GM19099 (cell line): ENCODE results near the gene RAB12.

Experiments used
- POLR2A ChIP-seq: IDR thresholded peaks from 3 replicates; pipeline ENCODE4 v1.6.1; 2011; ENCODE audit warnings: low read depth; ENCODE audit not compliant: insufficient read length; ENCODE audit errors: extremely low read depth

RAB12 gene

DNA sequence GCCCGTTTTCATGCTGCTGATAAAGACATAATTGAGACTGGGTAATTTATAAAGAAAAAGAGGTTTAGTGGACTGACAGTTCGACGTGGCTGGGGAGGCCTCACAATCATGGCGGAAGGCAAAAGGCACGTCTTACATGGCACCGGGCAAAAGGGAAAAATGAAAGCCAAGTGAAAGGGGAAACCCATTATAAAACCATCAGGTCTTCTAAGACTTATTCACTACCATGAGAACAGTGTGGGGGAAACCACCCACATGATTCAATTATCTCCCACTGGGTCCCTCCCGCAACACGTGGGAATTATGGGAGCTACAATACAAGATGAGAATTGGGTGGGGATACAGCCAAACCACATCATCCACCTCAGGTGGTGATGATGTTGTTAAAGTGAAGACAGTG, 3.3 kb upstream of the RAB12 start:
- TF ChIP-seq POLR2A = no peak

DNA sequence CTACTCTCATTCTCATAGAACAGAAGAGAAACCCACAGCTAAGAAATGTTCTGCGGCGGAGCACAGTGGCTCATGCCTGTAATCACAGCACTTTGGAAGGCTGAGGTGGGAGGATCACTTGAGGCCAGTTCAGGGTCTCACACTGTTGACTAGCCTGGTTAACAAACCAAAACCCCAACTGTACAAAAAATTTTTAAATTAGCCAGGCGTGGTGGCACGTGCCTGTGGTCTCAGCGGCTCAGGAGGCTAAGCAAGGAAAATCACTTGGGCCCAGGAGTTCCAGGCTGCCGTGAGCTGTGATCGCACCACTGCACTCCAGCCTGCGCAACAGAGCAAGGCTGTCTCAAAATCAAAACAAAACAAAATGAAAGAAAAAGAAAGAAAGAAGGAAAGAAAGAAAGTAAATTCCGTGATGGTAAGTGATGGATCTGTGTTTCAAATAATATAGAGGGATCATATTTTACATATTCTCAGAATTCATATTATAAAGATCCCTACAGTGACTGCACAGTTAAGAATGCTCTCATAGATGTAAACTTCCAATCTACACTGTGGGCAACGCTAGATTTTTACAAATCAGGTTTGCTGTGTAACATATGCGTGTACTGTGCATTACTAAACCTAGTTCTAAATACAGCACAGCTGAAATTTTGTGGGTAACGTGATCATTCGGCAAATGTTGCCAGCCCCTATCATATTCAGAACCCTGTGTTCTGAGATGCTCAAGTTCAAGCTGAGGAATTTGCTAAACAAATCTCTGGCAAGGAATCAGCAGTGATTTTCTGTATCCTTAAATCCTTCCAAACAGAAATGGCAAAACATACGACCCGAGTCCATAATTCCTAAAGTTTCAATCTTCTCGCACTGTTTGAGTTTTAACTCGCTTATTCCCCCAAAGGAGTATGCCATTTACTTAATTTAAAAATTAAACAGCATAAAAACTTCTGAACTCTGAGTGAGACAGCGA, 1.2 kb upstream of the RAB12 start:
- TF ChIP-seq POLR2A = no peak

GRCh38 chr18:8609659-8610458, 622 bp downstream of the RAB12 start:
- TF ChIP-seq POLR2A = no peak

DNA sequence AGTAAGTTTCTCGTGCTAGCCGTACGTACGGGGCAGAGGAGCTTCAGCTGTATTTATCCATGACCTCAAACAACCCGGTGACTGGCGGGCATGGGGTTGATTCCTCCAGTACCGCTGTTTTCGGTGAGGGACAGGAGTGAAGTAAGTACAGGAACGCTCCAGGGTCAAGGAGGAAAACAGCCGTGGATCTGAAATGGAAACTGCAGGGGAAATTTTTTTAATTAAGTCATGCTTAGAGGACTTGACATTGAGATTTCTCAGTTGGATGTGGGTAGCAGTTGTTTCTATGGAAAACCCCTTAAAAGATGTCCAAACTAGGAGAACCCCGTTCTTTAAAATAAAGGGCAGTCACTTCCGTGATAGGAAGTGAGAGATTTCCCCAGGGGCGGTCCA, 1.2 kb downstream of the RAB12 start:
- no peak for TF ChIP-seq POLR2A

DNA sequence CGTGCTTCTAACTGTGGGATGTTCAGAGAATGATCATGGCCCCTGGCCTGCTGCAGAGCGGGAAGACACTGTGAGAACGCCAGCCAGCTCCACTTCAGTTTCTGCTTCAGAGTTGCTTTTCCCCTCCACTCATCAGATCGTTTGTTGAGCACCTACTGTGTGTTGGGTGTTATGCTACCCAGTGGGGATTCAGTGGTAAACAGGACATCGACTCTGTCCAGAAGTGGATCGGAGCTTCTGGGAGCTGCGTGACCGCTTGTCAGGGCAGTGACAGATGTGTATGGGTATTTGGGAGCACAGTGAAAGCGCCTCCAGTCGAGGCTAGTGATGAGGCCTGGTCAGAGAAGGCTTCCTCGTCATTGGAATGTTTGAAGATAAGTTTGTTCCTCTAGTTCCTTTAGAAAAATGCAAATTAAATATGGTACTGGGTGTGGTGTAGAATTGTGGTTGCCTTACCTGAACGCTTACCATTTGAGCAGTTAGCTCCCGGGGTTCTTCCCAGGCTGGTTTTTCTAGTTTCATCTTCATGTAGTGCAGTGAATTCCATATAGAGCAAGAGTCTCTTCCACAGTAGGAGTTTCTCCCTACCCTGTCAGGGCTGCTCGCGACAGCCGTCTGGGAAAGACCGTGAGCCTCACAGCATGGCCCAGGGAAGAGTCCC, 2.8 kb downstream of the RAB12 start:
- TF ChIP-seq POLR2A = no peak

GRCh38 chr18:8614875-8615274, 5.6 kb downstream of the RAB12 start:
- no peak for TF ChIP-seq POLR2A

GRCh38 chr18:8615397-8616027, 6.3 kb downstream of the RAB12 start:
- TF ChIP-seq POLR2A = no peak

DNA sequence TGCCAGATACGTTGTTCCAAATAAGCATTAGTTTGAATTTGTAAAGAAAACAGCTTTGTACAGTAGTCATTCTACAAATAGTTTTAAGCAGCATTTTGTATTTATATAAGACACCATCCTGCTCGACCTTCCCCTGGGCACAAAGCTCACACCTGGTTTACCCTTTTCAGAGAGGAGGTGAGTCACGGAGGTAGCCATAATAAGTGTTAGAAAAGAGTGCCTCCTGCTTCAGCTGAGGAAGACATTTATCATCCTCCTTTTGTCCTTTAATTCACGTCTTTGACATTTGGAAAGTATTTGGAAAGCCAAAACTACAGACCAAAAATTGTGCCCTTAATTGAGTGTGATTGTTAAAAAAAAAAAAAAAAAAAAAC, 6.8 kb downstream of the RAB12 start:
- no peak for TF ChIP-seq POLR2A

DNA sequence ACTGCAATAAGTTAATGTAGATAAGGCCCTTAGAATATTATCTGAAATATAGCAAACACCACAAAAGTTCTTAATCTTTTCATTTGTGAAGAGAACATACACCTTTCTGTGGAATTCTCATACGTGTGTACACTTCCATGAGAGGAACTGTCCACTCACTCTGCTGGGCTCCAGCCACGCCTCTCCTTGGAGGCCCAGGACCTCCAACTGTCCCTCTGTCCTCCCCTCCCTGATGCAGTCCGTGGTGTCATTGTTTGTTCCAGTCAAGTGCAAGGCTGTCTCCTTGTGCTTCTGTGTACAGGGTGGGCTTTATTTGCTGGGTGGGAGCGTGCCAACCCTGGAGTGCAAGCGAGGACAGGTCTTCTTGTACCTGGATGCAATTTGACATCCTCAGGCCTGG, 8.7 kb downstream of the RAB12 start:
- no peak for TF ChIP-seq POLR2A

DNA sequence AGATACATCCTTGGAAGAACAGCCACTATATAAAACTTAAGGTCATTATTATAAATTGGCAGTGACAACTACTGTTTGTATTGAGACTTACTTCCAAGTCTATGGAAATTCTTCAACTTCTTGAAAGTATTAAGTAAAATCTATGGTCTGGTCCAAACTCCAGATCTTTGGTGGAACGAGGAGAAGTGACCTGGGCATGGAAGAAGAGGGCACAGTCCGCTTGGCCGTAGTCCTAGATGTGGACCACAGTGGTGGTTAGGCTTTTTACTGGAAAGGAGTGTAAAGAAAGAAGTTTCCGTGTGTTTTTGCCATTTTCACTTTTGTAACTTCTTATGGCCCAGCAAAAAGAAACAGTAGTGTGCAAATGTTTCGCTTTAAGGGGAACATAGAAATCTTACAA, 9.8 kb downstream of the RAB12 start:
- no peak for TF ChIP-seq POLR2A

- no peak for TF ChIP-seq POLR2A
Observed at GRCh38 chr18:8619835-8620577, 10.8 kb downstream of the RAB12 start.

DNA sequence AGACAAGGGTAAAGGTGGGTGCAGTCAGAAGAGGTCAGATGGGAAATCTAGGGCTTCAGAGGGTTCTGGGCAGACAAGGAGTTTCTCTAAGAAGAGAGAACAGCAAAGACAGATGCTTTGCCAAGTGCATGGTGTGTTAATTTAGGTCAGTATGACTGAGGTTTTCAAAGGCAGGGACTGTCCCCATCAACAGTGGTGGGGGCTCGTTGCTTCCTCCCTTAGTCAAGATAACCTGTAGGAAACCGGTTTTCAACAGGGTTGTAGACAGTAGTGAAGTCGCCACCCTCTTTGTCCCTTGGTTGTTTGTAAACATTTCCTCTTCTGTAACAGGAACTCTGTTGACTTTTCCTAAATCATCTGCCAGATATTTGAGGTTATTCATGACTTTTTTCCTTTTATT, 11.6 kb downstream of the RAB12 start:
- no peak for TF ChIP-seq POLR2A

GRCh38 chr18:8623549-8624106, 14.4 kb downstream of the RAB12 start:
- no peak for TF ChIP-seq POLR2A
